Measurements from ENCODE around the gene LDHAL6B. TPM values are rescaled to one million over a fixed set of nuclear protein-coding genes. Genes with fewer than 3 reads are reported as not detected.

LDHAL6B gene
- total RNA-seq, 1 donor from 2014 or later: not detected

- no peaks in the 10 kb centered on the region for H3K27me3 ChIP-seq
- no peaks in the 10 kb centered on the region for H3K4me1 ChIP-seq
- H3K36me3 ChIP-seq: no peaks in the 10 kb centered on the region
- H3K9me3 ChIP-seq: no peaks in the 10 kb centered on the region
- intact Hi-C loops (cut with DNase I): no loop called here
- TF ChIP-seq POLR2AphosphoS5 (IDR thresholded peaks at IDR 0.05; ENCODE audit: insufficient read depth in 1 of 2, low read depth in 1 of 2) (no peak), POLR2A (IDR thresholded peaks at IDR 0.05) (no peak)
- TF ChIP-seq, protein P1, sequence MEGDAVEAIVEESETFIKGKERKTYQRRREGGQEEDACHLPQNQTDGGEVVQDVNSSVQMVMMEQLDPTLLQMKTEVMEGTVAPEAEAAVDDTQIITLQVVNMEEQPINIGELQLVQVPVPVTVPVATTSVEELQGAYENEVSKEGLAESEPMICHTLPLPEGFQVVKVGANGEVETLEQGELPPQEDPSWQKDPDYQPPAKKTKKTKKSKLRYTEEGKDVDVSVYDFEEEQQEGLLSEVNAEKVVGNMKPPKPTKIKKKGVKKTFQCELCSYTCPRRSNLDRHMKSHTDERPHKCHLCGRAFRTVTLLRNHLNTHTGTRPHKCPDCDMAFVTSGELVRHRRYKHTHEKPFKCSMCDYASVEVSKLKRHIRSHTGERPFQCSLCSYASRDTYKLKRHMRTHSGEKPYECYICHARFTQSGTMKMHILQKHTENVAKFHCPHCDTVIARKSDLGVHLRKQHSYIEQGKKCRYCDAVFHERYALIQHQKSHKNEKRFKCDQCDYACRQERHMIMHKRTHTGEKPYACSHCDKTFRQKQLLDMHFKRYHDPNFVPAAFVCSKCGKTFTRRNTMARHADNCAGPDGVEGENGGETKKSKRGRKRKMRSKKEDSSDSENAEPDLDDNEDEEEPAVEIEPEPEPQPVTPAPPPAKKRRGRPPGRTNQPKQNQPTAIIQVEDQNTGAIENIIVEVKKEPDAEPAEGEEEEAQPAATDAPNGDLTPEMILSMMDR (IDR thresholded peaks at IDR 0.05): no peak
- H3K4me3 ChIP-seq: no peak overlapping the region
- no peak overlapping the region for H3K27ac ChIP-seq
- no peak for DNase-seq (ENCODE audit: extremely low spot score in 2 of 2)
Measured at GRCh38 chr15:59255680-59256336, 49.2 kb downstream of the LDHAL6B start.

- TF ChIP-seq, protein P1 (IDR thresholded peaks at IDR 0.05): no peak
- TF ChIP-seq POLR2AphosphoS5 (IDR thresholded peaks at IDR 0.05; ENCODE audit: insufficient read depth in 1 of 2, low read depth in 1 of 2) (no peak), POLR2A (IDR thresholded peaks at IDR 0.05) (no peak)
- intact Hi-C loops (cut with DNase I): no loop called here
- H3K27ac ChIP-seq: no peak overlapping the region
- H3K9me3 ChIP-seq: no peaks in the 10 kb centered on the region
- H3K4me1 ChIP-seq: no peaks in the 10 kb centered on the region
- H3K36me3 ChIP-seq: no peaks in the 10 kb centered on the region
- H3K4me3 ChIP-seq: no peak overlapping the region
- DNase-seq (ENCODE audit: extremely low spot score in 2 of 2): no peak
- H3K27me3 ChIP-seq: no peaks in the 10 kb centered on the region
Measured at GRCh38 chr15:59256482-59256881, 49.8 kb downstream of the LDHAL6B start.

- Histone ChIP-seq H3K27me3 (no peaks in the 10 kb centered on the region), H3K4me3 (no peak overlapping the region), H3K9me3 (no peaks in the 10 kb centered on the region), H3K27ac (no peak overlapping the region), H3K36me3 (no peaks in the 10 kb centered on the region), H3K4me1 (no peaks in the 10 kb centered on the region)
- DNase-seq (ENCODE audit: extremely low spot score in 2 of 2): no peak
- TF ChIP-seq, protein P1 (IDR thresholded peaks at IDR 0.05): no peak
- no peak for TF ChIP-seq POLR2AphosphoS5 (IDR thresholded peaks at IDR 0.05; ENCODE audit: insufficient read depth in 1 of 2, low read depth in 1 of 2)
- no peak for TF ChIP-seq POLR2A (IDR thresholded peaks at IDR 0.05)
- intact Hi-C loops (cut with DNase I): no loop called here
Measured at GRCh38 chr15:59257140-59257539, 50.5 kb downstream of the LDHAL6B start.

MicroRNAs encoded within 50 kb of the gene (microRNA counts, 767-probe panel; counts per million panel counts)
- 238 to 261 counts per million in 2 donors for microRNA hsa-miR-2116-5p

Small RNAs within 50 kb of the gene (microRNA-seq; reads per million reads assigned to microRNA genes)
- gene MIR2116 (ENCODE audit: borderline number of aligned reads, borderline replicate concordance): 2.9 reads per million

Small RNAs within 50 kb of the gene (small RNA-seq; reads per million reads assigned to genes)
- gene MIR2116 (0.26 reads per million), gene RNU4-80P (not detected)

Other genes with a start within 250 kb of the LDHAL6B start
- gene RNF111, start 219.2 kb upstream of the LDHAL6B start, total RNA-seq: 35.6 TPM
- gene CCNB2, start 101.7 kb upstream of the LDHAL6B start, total RNA-seq: 5.9 TPM
- 16.9 TPM for gene MYO1E, start 166.0 kb downstream of the LDHAL6B start, total RNA-seq
- gene FAM81A, start 231.3 kb downstream of the LDHAL6B start, total RNA-seq: 0.49 TPM

Measured in vagina (tissue), 2 donors.